Neural cell (in vitro differentiated cells): Measurements from ENCODE around the gene MEGF6. TPM values are rescaled to one million over a fixed set of nuclear protein-coding genes. Genes with fewer than 3 reads are reported as not detected.

Experiments
- H2AFZ ChIP-seq: fragments of 200-600, 300-800 bp; sonication (generic), shearing (Covaris generic); 2 replicates; pipeline ENCODE4 v1.6.0; 2014; ENCODE audit warnings: low read depth, mild to moderate bottlenecking, antibody characterized with exemption, low read length, moderate library complexity
- H3F3A ChIP-seq: fragments of 200-600 bp; shearing (Covaris generic); 2 replicates; pipeline ENCODE4 v1.6.1; 2016; ENCODE audit warnings: mild to moderate bottlenecking, moderate library complexity, mixed read lengths, antibody characterized with exemption, low read length; ENCODE audit not compliant: insufficient read depth, poor library complexity, severe bottlenecking
- H3K27ac ChIP-seq: fragments of 200-600, 300-800 bp; sonication (generic), shearing (Covaris generic); 2 replicates; pipeline ENCODE4 v1.5.1; 2014; ENCODE audit warnings: mild to moderate bottlenecking, low read length, moderate library complexity
- H3K27me3 ChIP-seq: fragments of 300-800, 200-600 bp; sonication (generic), shearing (Covaris generic); 2 replicates; pipeline ENCODE4 v1.6.0; 2014; ENCODE audit warnings: mild to moderate bottlenecking, low read depth, low read length, moderate library complexity; ENCODE audit not compliant: insufficient read depth
- H3K36me3 ChIP-seq: fragments of 300-800, 200-600 bp; sonication (generic), shearing (Covaris generic); 2 replicates; pipeline ENCODE4 v1.5.1; 2014; ENCODE audit warnings: mild to moderate bottlenecking, antibody characterized with exemption, low read length, moderate library complexity; ENCODE audit not compliant: insufficient read depth
- H3K4me2 ChIP-seq: fragments of 300-800, 200-600 bp; sonication (generic), shearing (Covaris generic); 2 replicates; pipeline ENCODE4 v1.6.0; 2014; ENCODE audit warnings: mild to moderate bottlenecking, low read length
- H3K4me3 ChIP-seq: fragments of 300-800, 200-600 bp; sonication (generic), shearing (Covaris generic); 2 replicates; pipeline ENCODE4 v1.5.1; 2014; ENCODE audit warnings: mild to moderate bottlenecking, low read length, moderate library complexity
- H3K79me2 ChIP-seq: fragments of 200-600 bp; shearing (Covaris generic); replicated peaks from 2 replicates; pipeline ENCODE4 v1.6.0; 2014; ENCODE audit warnings: mild to moderate bottlenecking, low read length, moderate library complexity; ENCODE audit not compliant: insufficient read depth
- H3K9ac ChIP-seq: fragments of 300-800, 200-600 bp; sonication (generic), shearing (Covaris generic); 2 replicates; pipeline ENCODE4 v1.6.1; 2016; ENCODE audit warnings: mild to moderate bottlenecking, low read length, mixed read lengths
- H3K9me2 ChIP-seq: fragments of 200-600 bp; shearing (Covaris generic); 2 replicates; pipeline ENCODE4 v1.6.1; 2016; ENCODE audit warnings: mild to moderate bottlenecking, low read length, mixed read lengths; ENCODE audit not compliant: insufficient read depth
- H3K9me3 ChIP-seq: fragments of 200-600, 300-800 bp; sonication (generic), shearing (Covaris generic); 2 replicates; pipeline ENCODE4 v1.6.1; 2016; ENCODE audit warnings: mild to moderate bottlenecking, mixed run types, low read length, moderate library complexity, mixed read lengths
- H4K20me1 ChIP-seq: fragments of 200-600 bp; shearing (Covaris generic); 2 replicates; pipeline ENCODE4 v1.6.1; 2016; ENCODE audit warnings: mild to moderate bottlenecking, mixed run types; ENCODE audit not compliant: insufficient read depth
- EP300 ChIP-seq: fragments of 450-650 bp; conservative IDR thresholded peaks from 2 replicates; pipeline ENCODE4 v1.6.1; 2014; ENCODE audit warnings: antibody characterized with exemption, mild to moderate bottlenecking, moderate library complexity; ENCODE audit not compliant: poor library complexity, severe bottlenecking
- EZH2 ChIP-seq: fragments of 200-600, 300-800 bp; shearing (Covaris generic), sonication (generic); IDR thresholded peaks from 2 replicates; pipeline ENCODE4 v1.6.1; 2014; ENCODE audit warnings: antibody characterized with exemption, low read length, borderline replicate concordance, mild to moderate bottlenecking; ENCODE audit not compliant: insufficient read depth, poor library complexity, severe bottlenecking
- MXI1 ChIP-seq: fragments of 450-650 bp; conservative IDR thresholded peaks from 2 replicates; pipeline ENCODE4 v1.6.1; 2014; ENCODE audit warnings: antibody characterized with exemption, mild to moderate bottlenecking; ENCODE audit not compliant: poor library complexity, severe bottlenecking
- POLR2AphosphoS5 ChIP-seq: IDR thresholded peaks from 2 replicates; pipeline ENCODE4 v1.6.1; 2012
- RAD21 ChIP-seq: fragments of 450-650 bp; conservative IDR thresholded peaks from 2 replicates; pipeline ENCODE4 v1.6.1; 2014; ENCODE audit warnings: antibody characterized with exemption, mild to moderate bottlenecking, moderate library complexity
- SMC3 ChIP-seq: fragments of 450-650 bp; conservative IDR thresholded peaks from 2 replicates; pipeline ENCODE4 v1.6.1; 2014; ENCODE audit warnings: antibody characterized with exemption, mild to moderate bottlenecking, moderate library complexity; ENCODE audit not compliant: poor library complexity
- TAF1 ChIP-seq: IDR thresholded peaks from 2 replicates; pipeline ENCODE4 v1.6.1; 2012; ENCODE audit warnings: low read depth
- polyA plus RNA-seq: library from polyadenylated mRNA; depleted of rRNA; stranded (reverse); fragments of >200 nt; gene quantifications from 2 replicates; pipeline ENCODE4 v1.2.3, GENCODE V29; 2014
- TF ChIP-seq, protein P1 (sequence below): fragments of 450-650 bp; IDR thresholded peaks from 2 replicates; pipeline ENCODE4 v1.5.1; 2014; ENCODE audit warnings: antibody characterized with exemption, mild to moderate bottlenecking, moderate library complexity; ENCODE audit not compliant: poor library complexity, severe bottlenecking
- TF ChIP-seq, protein P2 (sequence below): IDR thresholded peaks from 2 replicates; pipeline ENCODE4 v1.6.1; 2012; ENCODE audit warnings: borderline replicate concordance

Gene MEGF6
- polyA plus RNA-seq, 1 donor from 2014 or later: 6.0 TPM

DNA sequence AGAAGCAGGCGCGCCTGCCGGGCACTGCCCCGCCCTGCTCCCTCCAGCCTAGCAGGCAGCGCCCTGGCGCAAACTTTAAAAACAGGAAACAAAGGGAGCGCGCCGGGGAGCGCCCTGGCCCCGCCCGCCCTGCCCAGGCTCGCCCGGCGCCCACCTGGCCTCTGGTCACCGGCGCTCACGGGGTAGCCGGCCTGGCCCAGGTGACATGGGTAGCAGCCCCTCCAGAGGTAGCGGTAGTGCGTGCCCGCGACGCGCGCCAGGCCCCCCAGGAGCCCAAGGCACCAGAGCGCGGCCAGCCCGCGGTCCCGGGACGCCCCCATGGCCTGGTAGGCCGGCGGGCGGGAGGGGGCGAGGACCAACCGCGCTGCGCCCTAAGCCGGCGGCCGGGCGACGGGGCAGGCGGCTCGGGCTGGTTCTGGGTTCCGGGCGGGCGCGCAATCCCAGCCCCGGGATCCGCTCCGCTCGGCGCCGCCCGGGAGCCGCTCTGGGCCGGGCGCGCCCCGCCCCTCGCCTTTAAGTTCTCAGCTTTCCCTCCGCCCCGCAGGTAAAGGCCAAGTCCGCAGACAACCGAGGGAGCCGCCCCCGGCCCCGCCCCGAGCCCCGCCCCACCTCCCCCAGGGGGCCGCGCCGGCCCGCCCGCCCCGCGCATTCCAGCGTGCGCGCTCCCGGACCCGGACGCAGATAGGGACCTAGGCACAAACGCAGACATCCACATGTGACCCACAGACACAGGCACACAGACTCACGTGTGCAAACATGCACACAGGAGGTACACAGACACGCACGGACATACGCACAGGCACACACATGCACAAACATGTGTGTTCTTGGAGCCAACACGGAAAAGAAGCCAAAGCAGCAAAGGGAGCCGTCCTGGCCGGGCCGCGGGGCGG is 80.1 kb downstream of the MEGF6 start:
- H3K9me3 ChIP-seq: no peaks in the 10 kb centered on the region
- peak overlapping the region; percentile 53 for H3K9ac ChIP-seq
- H3K4me2 ChIP-seq: no peak overlapping the region
- no peak overlapping the region for H2AFZ ChIP-seq
- no peaks in the 10 kb centered on the region for H4K20me1 ChIP-seq
- H3K4me3 ChIP-seq: peak overlapping the region; percentile 64
- no peaks in the 10 kb centered on the region for H3K9me2 ChIP-seq
- H3F3A ChIP-seq: no peaks in the 10 kb centered on the region
- TF ChIP-seq, protein P1, sequence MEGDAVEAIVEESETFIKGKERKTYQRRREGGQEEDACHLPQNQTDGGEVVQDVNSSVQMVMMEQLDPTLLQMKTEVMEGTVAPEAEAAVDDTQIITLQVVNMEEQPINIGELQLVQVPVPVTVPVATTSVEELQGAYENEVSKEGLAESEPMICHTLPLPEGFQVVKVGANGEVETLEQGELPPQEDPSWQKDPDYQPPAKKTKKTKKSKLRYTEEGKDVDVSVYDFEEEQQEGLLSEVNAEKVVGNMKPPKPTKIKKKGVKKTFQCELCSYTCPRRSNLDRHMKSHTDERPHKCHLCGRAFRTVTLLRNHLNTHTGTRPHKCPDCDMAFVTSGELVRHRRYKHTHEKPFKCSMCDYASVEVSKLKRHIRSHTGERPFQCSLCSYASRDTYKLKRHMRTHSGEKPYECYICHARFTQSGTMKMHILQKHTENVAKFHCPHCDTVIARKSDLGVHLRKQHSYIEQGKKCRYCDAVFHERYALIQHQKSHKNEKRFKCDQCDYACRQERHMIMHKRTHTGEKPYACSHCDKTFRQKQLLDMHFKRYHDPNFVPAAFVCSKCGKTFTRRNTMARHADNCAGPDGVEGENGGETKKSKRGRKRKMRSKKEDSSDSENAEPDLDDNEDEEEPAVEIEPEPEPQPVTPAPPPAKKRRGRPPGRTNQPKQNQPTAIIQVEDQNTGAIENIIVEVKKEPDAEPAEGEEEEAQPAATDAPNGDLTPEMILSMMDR: no peak
- no peak for TF ChIP-seq EZH2
- no peak for TF ChIP-seq EP300
- TF ChIP-seq SMC3: no peak
- no peak for TF ChIP-seq RAD21
- no peak for TF ChIP-seq MXI1
- TF ChIP-seq, protein P2, sequence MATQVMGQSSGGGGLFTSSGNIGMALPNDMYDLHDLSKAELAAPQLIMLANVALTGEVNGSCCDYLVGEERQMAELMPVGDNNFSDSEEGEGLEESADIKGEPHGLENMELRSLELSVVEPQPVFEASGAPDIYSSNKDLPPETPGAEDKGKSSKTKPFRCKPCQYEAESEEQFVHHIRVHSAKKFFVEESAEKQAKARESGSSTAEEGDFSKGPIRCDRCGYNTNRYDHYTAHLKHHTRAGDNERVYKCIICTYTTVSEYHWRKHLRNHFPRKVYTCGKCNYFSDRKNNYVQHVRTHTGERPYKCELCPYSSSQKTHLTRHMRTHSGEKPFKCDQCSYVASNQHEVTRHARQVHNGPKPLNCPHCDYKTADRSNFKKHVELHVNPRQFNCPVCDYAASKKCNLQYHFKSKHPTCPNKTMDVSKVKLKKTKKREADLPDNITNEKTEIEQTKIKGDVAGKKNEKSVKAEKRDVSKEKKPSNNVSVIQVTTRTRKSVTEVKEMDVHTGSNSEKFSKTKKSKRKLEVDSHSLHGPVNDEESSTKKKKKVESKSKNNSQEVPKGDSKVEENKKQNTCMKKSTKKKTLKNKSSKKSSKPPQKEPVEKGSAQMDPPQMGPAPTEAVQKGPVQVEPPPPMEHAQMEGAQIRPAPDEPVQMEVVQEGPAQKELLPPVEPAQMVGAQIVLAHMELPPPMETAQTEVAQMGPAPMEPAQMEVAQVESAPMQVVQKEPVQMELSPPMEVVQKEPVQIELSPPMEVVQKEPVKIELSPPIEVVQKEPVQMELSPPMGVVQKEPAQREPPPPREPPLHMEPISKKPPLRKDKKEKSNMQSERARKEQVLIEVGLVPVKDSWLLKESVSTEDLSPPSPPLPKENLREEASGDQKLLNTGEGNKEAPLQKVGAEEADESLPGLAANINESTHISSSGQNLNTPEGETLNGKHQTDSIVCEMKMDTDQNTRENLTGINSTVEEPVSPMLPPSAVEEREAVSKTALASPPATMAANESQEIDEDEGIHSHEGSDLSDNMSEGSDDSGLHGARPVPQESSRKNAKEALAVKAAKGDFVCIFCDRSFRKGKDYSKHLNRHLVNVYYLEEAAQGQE: no peak
- peaks cover 7% of the 10 kb centered on the region for H3K27me3 ChIP-seq
- no peak overlapping the region for H3K27ac ChIP-seq
- no peaks in the 10 kb centered on the region for H3K79me2 ChIP-seq
- H3K36me3 ChIP-seq: no peaks in the 10 kb centered on the region

DNA sequence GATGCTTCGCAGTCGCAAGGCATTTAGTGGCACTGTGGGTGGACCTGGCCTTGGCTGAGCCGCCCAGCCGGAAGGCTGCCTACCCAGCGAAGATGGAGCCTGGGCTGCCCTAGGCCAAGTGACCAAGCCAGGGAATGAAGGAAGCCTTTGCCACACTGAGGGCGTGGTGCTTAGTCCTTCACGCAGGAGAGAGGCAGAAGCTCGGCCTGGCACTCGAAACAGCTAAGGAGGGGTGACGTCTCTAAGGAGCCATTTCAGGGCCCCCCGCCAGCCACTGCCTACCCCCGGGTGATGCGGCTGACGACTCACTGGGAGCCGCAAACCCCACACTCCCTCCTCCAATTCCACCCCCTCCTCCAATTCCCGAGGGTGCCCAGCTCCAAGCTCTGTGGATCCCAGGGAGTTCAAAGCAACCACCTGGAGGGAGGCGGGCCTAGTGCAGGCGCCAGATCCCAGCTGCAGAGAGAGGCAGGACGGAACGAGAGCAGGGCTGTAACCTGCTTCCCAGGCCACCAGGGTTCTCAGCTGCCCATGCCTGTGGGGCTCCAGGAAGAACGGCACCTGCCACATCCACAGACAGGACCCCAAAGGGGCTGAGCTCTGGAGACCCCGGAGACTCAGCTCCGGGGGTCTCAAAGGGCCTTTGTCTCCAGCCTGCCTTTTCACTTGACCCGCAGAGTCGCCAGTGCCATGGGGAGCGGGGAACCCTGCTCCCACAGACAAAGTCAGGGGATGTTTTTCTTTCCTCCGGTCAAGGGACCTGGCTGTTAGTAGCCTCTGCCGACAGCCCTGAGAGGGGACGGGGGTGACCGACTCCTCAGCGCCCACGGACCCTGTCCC is 81.0 kb downstream of the MEGF6 start:
- Histone ChIP-seq H3K9me2 (no peaks in the 10 kb centered on the region), H3K79me2 (no peaks in the 10 kb centered on the region), H2AFZ (no peak overlapping the region), H3K4me2 (no peak overlapping the region), H3K9ac (peak overlapping the region; percentile 53), H3F3A (no peaks in the 10 kb centered on the region), H4K20me1 (no peaks in the 10 kb centered on the region), H3K27ac (no peak overlapping the region), H3K27me3 (peaks cover 7% of the 10 kb centered on the region), H3K4me3 (peak overlapping the region; percentile 64), H3K9me3 (no peaks in the 10 kb centered on the region), H3K36me3 (no peaks in the 10 kb centered on the region)
- no peak for TF ChIP-seq RAD21
- TF ChIP-seq, protein P1: no peak
- no peak for TF ChIP-seq TAF1
- no peak for TF ChIP-seq POLR2AphosphoS5
- TF ChIP-seq, protein P2: no peak
- no peak for TF ChIP-seq MXI1
- TF ChIP-seq EP300: no peak
- TF ChIP-seq SMC3: no peak
- no peak for TF ChIP-seq EZH2
